HepG2 (cell line): ENCODE data around the gene MYADML2. TPM values are rescaled to one million over a fixed set of nuclear protein-coding genes. Genes with fewer than 3 reads are reported as not detected.

Source experiments
- GABPA ChIP-seq, 2 experiments: IDR thresholded peaks; 2 replicates each; pipeline ENCODE4 v1.6.1; 2011 to 2016; ENCODE audit warnings: low read depth in 2 of 2, low read length in 1 of 2, missing biosample characterization in 1 of 2, missing genetic modification characterization in 1 of 2
- HMGA1 ChIP-seq: sonication (generic); formaldehyde crosslinking; conservative IDR thresholded peaks from 2 replicates; pipeline ENCODE4 v1.4.0; 2020; ENCODE audit warnings: missing genetic modification reagents
- KAT8 ChIP-seq: IDR thresholded peaks from 2 replicates; pipeline ENCODE4 v1.6.1; 2016; ENCODE audit warnings: missing genetic modification reagents, missing compliant biosample characterization
- LRRFIP1 ChIP-seq: sonication (generic); formaldehyde crosslinking; conservative IDR thresholded peaks from 2 replicates; pipeline ENCODE4 v1.4.0; 2020; ENCODE audit warnings: missing genetic modification reagents
- MLLT10 ChIP-seq: sonication (generic); formaldehyde crosslinking; IDR thresholded peaks from 2 replicates; pipeline ENCODE4 v1.4.0; 2020; ENCODE audit warnings: missing genetic modification reagents
- MTA1 ChIP-seq: sonication (generic); formaldehyde crosslinking; IDR thresholded peaks from 2 replicates; pipeline ENCODE4 v1.4.0; 2020; ENCODE audit warnings: missing genetic modification reagents, mild to moderate bottlenecking, borderline replicate concordance
- PLSCR1 ChIP-seq: sonication (generic); formaldehyde crosslinking; IDR thresholded peaks from 2 replicates; pipeline ENCODE4 v1.5.0; 2020; ENCODE audit warnings: missing genetic modification reagents, mild to moderate bottlenecking, borderline replicate concordance
- PRDM4 ChIP-seq: sonication (generic); formaldehyde crosslinking; IDR thresholded peaks from 2 replicates; pipeline ENCODE4 v1.9.0; 2021; ENCODE audit warnings: missing genetic modification reagents, borderline replicate concordance
- PRMT3 ChIP-seq: sonication (generic); formaldehyde crosslinking; IDR thresholded peaks from 2 replicates; pipeline ENCODE4 v1.8.1; 2022; ENCODE audit warnings: low read depth, mild to moderate bottlenecking, moderate library complexity, missing genetic modification reagents, borderline replicate concordance
- TFDP2 ChIP-seq: sonication (generic); formaldehyde crosslinking; IDR thresholded peaks from 2 replicates; pipeline ENCODE4 v1.4.0; 2020; ENCODE audit warnings: missing genetic modification reagents
- TSC22D2 ChIP-seq: sonication (generic); formaldehyde crosslinking; IDR thresholded peaks from 2 replicates; pipeline ENCODE4 v1.5.1; 2020; ENCODE audit warnings: missing genetic modification reagents, mild to moderate bottlenecking, borderline replicate concordance
- ZBTB33 ChIP-seq: sonication (generic); formaldehyde crosslinking; IDR thresholded peaks from 2 replicates; pipeline ENCODE4 v1.4.0; 2020; ENCODE audit warnings: missing genetic modification reagents
- ZBTB42 ChIP-seq: sonication (generic); formaldehyde crosslinking; IDR thresholded peaks from 2 replicates; pipeline ENCODE4 v1.5.0; 2020; ENCODE audit warnings: mild to moderate bottlenecking, missing genetic modification reagents
- ZFX ChIP-seq: sonication (generic); formaldehyde crosslinking; IDR thresholded peaks from 2 replicates; pipeline ENCODE4 v1.4.0; 2020; ENCODE audit warnings: mild to moderate bottlenecking, low read depth, missing genetic modification reagents, moderate library complexity
- ZMYM3 ChIP-seq: sonication (generic); formaldehyde crosslinking; IDR thresholded peaks from 2 replicates; pipeline ENCODE4 v1.5.1; 2020; ENCODE audit warnings: mild to moderate bottlenecking, missing genetic modification reagents
- ZNF431 ChIP-seq: sonication (generic); formaldehyde crosslinking; IDR thresholded peaks from 2 replicates; pipeline ENCODE4 v1.9.0; 2022; ENCODE audit warnings: missing genetic modification reagents, low read depth, mild to moderate bottlenecking, borderline replicate concordance
- ZNF607 ChIP-seq: sonication (generic); formaldehyde crosslinking; IDR thresholded peaks from 2 replicates; pipeline ENCODE4 v1.5.1; 2020; ENCODE audit warnings: missing genetic modification reagents, mild to moderate bottlenecking, borderline replicate concordance
- polyA plus RNA-seq, 8 experiments: library from polyadenylated mRNA; depleted of rRNA in 3 of 8; stranded (reverse) in 7 of 8; unstranded in 1 of 8; fragments of >200 nt; fragmentation: Illumina TruSeq in 4 of 8; extraction: Trizol in 4 of 8; gene quantifications; 2 replicates each; pipeline versions ENCODE4 v1.2.1 to v1.2.3, GENCODE V29; 2011 to 2016; ENCODE audit warnings: low read depth in 4 of 8, missing spikeins in 1 of 8, mixed read lengths in 1 of 8; ENCODE audit not compliant: insufficient read depth in 1 of 8
- total RNA-seq, 5 experiments: library from RNA; depleted of rRNA; stranded (reverse); fragments of >200 nt; fragmentation: Illumina TruSeq; extraction: Trizol; gene quantifications; 2 replicates each; pipeline ENCODE4 v1.2.3, GENCODE V29; 2016; ENCODE audit warnings: low read depth in 1 of 5

The MYADML2 gene
- total and polyA plus RNA-seq, 2 of the 13 experiments (the other 11 are each of a cell fraction or from before 2014, with no cell fraction given): not detected

- TF ChIP-seq PRDM4 (CRISPR knock-in tag): no peak
- TF ChIP-seq ZNF607 (CRISPR knock-in tag): no peak
- no peak for TF ChIP-seq KAT8
- TF ChIP-seq TSC22D2 (CRISPR knock-in tag): no peak
- TF ChIP-seq MTA1: no peak
- peak; percentile 95 for TF ChIP-seq ZBTB33 (CRISPR knock-in tag)
- TF ChIP-seq ZNF431 (CRISPR knock-in tag): no peak
- no peak for TF ChIP-seq ZBTB42 (CRISPR knock-in tag)
- no peak for TF ChIP-seq MLLT10 (CRISPR knock-in tag)
- 0 out of 2 replicates have a peak, but pooled peaks have one; percentile 12 for TF ChIP-seq ZMYM3
- no peak for TF ChIP-seq LRRFIP1 (CRISPR knock-in tag)
- TF ChIP-seq ZFX (CRISPR knock-in tag): no peak
- TF ChIP-seq TFDP2: no peak
- no peak for TF ChIP-seq PLSCR1
- TF ChIP-seq PRMT3: no peak
- TF ChIP-seq HMGA1 (CRISPR knock-in tag): no peak
- 0 out of 2 replicates have a peak, but pooled peaks have one; percentile 8 for TF ChIP-seq GABPA (IDR thresholded peaks at IDR 0.05; ENCODE audit: low read depth, low read length)
- no peak for TF ChIP-seq GABPA (CRISPR knock-in tag; IDR thresholded peaks at IDR 0.05; ENCODE audit: low read depth)
Measured at GRCh38 chr17:81940538-81941483, 6.2 kb downstream of the MYADML2 start (continued).
